Subcutaneous preadipocyte (primary cell): Measurements from ENCODE around the gene HABP2. TPM values are rescaled to one million over a fixed set of nuclear protein-coding genes. Genes with fewer than 3 reads are reported as not detected.

Experiments used
- total RNA-seq: library from RNA; depleted of rRNA; stranded (reverse); fragments of >200 nt; gene quantifications from 2 replicates; pipeline ENCODE4 v1.2.3, GENCODE V29; 2012

The HABP2 gene
- not detected in 2 replicates for total RNA-seq

DNA sequence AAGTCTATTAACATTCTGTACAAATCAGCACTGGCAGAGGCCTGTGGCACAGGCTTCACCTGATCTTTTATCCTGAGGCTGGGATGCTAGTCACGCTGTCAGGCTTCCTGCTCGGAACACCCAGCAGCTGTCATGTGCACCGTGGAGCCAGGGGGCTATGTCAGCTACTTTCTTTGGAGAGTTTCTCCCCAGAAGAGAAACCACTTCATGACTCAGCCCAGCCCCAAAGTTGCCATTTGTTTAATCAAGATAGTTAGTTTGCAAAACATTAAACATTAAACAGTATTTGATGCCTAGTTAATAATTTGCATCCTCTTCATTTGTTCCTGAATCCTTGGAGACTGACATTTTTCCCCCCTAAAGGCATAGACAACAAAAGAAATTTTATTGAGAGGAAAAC is at the start of gene HABP2:
Gene HABP2 (plus strand): TSS at position 353 of the 400 bp plus-strand sequence. CDS start 69 bp downstream, outside the sequence.

Other genes starting within 250 kb of the HABP2 start
- not detected in 2 replicates for gene NRAP, start 111.0 kb downstream of the HABP2 start, total RNA-seq
- gene CASP7, start 126.9 kb downstream of the HABP2 start, total RNA-seq, result 23.5 and 25.2 TPM in 2 replicates
- not detected in 2 replicates for gene PLEKHS1, start 198.6 kb downstream of the HABP2 start, total RNA-seq